Measurements from ENCODE around the gene ZMYND8.
"Not testable (repeated sequence)": the region's sequence is repeated elsewhere in the genome, so short reads cannot be mapped to it uniquely, and the experiment has no call there.

The ZMYND8 gene

DNA sequence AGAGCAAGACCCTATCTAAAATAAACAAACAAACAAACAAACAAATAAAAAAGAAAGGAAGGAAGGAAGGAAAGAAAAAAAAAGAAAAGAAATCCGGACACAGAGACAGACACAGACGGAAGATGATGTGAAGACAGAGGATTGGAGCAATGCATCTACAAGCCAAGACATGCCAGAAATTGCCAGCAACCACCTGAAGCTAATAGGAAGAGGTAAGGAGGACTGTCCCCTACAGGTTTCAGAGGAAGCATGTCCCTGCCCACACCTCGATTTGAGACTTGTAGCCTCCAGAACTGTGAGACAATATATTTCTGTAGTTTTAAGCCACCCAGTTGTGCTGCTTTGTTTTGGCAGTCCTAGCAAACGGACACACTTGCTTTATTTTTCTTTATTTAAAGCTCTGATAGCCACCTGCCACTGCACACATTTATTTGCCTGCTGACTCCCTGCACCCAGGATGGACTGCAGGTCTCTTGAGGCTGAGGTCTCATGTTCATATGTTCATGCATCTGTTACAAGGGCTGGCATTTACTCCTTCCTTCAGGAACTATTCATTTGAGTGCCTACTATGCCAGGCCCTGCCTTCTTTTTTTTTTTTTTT is 20.7 kb upstream of the ZMYND8 start:
- H3K4me3 ChIP-seq (ENCODE audit: severe bottlenecking) = no peak overlapping the region
- DNase-seq (ENCODE audit: low spot score) (no peak), ATAC-seq (ENCODE audit: low read depth) (peak; percentile 82)
- TF ChIP-seq, protein P1, sequence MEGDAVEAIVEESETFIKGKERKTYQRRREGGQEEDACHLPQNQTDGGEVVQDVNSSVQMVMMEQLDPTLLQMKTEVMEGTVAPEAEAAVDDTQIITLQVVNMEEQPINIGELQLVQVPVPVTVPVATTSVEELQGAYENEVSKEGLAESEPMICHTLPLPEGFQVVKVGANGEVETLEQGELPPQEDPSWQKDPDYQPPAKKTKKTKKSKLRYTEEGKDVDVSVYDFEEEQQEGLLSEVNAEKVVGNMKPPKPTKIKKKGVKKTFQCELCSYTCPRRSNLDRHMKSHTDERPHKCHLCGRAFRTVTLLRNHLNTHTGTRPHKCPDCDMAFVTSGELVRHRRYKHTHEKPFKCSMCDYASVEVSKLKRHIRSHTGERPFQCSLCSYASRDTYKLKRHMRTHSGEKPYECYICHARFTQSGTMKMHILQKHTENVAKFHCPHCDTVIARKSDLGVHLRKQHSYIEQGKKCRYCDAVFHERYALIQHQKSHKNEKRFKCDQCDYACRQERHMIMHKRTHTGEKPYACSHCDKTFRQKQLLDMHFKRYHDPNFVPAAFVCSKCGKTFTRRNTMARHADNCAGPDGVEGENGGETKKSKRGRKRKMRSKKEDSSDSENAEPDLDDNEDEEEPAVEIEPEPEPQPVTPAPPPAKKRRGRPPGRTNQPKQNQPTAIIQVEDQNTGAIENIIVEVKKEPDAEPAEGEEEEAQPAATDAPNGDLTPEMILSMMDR (IDR thresholded peaks at IDR 0.05; ENCODE audit: poor library complexity, severe bottlenecking) = peak; percentile 91
- H3K27ac ChIP-seq (ENCODE audit: poor library complexity, severe bottlenecking) = peak overlapping the region; percentile 56
- no peaks in the 10 kb centered on the region for H3K27me3 ChIP-seq (ENCODE audit: insufficient read depth, poor library complexity, severe bottlenecking)
- no peaks in the 10 kb centered on the region for H3K9me3 ChIP-seq (ENCODE audit: severe bottlenecking)
- no peaks in the 10 kb centered on the region for H3K36me3 ChIP-seq (ENCODE audit: low read depth)
- H3K4me1 ChIP-seq (ENCODE audit: insufficient read depth, poor library complexity, severe bottlenecking) = peaks cover 23% of the 10 kb centered on the region

DNA sequence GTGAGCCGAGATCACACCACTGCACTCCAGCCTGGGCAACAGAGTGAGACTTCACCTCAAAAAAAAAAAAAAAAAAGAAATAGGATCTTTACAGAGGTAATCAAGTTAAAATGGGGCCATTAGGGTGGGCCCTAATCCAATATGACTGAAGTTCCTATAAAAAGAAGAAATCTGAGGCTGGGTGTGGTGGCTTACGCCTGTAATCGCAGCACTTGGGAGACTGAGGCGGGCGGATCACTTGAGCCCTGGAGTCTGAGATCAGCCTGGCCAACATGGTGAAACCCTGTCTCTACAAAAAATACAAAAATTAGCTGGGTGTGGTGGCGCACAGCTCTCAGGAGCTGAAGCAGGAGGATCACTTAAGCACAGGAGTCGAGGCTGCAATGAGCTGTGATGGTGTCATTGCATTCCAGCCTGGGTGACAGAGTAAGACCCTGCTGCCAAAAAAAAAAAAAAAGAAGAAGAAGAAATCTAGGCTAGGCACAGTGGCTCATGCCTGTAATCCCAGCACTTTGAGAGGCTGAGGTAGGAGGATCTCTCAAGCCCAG is 19.7 kb upstream of the ZMYND8 start:
- H3K36me3 ChIP-seq (ENCODE audit: low read depth); DNase-seq (ENCODE audit: low spot score); ATAC-seq (ENCODE audit: low read depth); H3K27me3 ChIP-seq (ENCODE audit: insufficient read depth, poor library complexity, severe bottlenecking); H3K4me3 ChIP-seq (ENCODE audit: severe bottlenecking); H3K9me3 ChIP-seq (ENCODE audit: severe bottlenecking): not testable (repeated sequence)
- peaks cover 23% of the 10 kb centered on the region for H3K4me1 ChIP-seq (ENCODE audit: insufficient read depth, poor library complexity, severe bottlenecking)
- peak overlapping the region; percentile 56 for H3K27ac ChIP-seq (ENCODE audit: poor library complexity, severe bottlenecking)

DNA sequence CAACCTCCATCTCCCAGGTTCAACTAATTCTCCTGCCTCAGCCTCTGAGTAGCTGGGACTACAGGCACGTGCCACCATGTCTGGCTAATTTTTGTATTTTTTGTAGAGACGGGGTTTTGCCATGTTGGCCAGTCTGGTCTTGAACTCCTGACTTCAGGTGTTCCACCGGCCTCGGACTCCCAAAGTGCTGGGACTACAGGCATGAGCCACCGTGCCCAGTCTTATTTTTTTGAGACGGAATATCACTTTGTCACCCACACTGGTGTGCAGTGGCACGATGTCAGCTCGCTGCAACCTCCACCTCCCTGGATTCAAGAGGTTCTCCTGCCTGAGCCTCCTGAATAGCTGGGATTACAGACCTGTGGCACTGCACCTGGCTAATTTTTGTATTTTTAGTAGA is 17.6 kb upstream of the ZMYND8 start:
- not testable (repeated sequence) for H3K4me3 ChIP-seq (ENCODE audit: severe bottlenecking); H3K27ac ChIP-seq (ENCODE audit: poor library complexity, severe bottlenecking); H3K9me3 ChIP-seq (ENCODE audit: severe bottlenecking)

DNA sequence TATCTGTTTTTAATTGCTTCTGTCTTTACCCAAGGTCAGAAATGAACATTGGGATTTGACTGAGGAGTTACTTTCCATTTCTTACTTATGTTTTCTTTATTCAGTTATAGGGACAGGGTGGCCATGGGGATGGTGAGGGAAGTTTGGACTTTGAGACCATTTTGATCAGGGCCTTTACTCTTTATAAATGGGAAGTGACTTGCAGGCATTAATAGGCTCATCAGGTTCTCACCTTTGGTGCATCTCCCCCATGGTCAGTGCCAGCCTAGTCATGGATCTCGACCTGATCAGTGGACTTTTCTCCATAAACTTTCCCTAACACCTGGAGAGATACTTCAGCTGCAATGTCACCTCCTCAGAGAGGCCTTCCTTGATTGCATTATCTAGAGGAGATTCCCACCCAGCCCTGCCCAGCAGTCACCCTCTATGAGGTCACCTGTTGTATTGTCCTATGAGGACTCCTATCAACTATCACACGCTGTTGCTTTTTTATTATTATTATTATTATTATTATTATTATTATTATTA is 16.8 kb upstream of the ZMYND8 start:
- Histone ChIP-seq H3K27ac (ENCODE audit: poor library complexity, severe bottlenecking) (peak overlapping the region; percentile 55), H3K36me3 (ENCODE audit: low read depth) (no peaks in the 10 kb centered on the region)
- TF ChIP-seq, protein P1 (IDR thresholded peaks at IDR 0.05; ENCODE audit: poor library complexity, severe bottlenecking) = no peak

More for the DNA sequence above, 17.6 kb upstream of the ZMYND8 start:
- H3K4me1 ChIP-seq (ENCODE audit: insufficient read depth, poor library complexity, severe bottlenecking) = peaks cover 27% of the 10 kb centered on the region
- DNase-seq (ENCODE audit: low spot score); H3K27me3 ChIP-seq (ENCODE audit: insufficient read depth, poor library complexity, severe bottlenecking); H3K36me3 ChIP-seq (ENCODE audit: low read depth); ATAC-seq (ENCODE audit: low read depth): not testable (repeated sequence)

DNA sequence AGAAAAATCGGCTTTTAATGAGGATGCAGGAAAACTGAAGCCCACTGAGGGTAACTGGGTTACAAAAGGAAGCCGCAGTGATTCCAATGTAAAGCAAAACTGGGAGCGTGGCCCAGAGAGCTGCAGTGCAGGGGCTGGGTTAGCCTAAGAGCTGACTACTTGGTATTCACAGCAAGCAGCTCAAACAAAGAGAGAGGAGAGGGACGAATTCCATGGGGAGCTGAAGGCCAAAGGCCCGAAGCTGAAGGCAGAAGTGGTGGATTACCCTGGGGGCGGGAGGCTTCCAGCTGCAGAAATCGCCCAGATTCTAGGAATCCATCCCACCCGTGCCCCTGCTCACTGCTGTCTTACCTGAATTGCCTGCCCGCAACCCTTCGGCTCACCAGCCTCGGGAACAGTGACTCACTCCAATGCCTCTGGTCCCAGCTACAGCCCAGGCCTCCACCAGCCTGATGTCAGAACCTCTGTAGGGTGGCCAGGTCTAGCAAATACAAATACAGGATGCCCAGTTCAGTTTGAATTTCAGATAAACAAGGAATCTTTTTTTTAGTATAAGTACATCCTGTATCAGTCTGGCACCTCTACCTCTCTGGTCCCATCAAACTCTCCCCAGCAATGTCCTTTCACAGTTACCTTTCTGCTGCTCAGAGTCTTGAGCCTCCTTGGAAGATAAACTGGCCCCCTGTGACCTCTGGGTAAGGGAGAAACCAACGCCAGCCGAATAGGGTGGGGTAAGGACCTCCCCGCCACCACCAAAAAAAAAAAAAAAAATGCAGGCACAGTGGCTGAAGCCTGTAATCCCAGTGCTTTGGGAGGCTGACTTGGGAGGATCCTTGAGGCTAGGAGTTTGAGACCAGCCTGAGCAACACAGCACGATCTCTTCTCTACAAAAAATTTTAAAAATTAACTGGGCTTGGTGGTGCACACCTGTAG is 14.6 kb upstream of the ZMYND8 start:
- Histone ChIP-seq H3K27me3 (ENCODE audit: insufficient read depth, poor library complexity, severe bottlenecking) (no peaks in the 10 kb centered on the region), H3K27ac (ENCODE audit: poor library complexity, severe bottlenecking) (peak overlapping the region; percentile 55), H3K4me1 (ENCODE audit: insufficient read depth, poor library complexity, severe bottlenecking) (peaks cover 13% of the 10 kb centered on the region), H3K4me3 (ENCODE audit: severe bottlenecking) (no peak overlapping the region), H3K36me3 (ENCODE audit: low read depth) (no peaks in the 10 kb centered on the region), H3K9me3 (ENCODE audit: severe bottlenecking) (no peaks in the 10 kb centered on the region)
- ATAC-seq (ENCODE audit: low read depth) (peak; percentile 66), DNase-seq (ENCODE audit: low spot score) (no peak)
- TF ChIP-seq, protein P1 (IDR thresholded peaks at IDR 0.05; ENCODE audit: poor library complexity, severe bottlenecking) = no peak

More for the DNA sequence above, 16.8 kb upstream of the ZMYND8 start:
- Histone ChIP-seq H3K4me3 (ENCODE audit: severe bottlenecking) (no peak overlapping the region), H3K4me1 (ENCODE audit: insufficient read depth, poor library complexity, severe bottlenecking) (peaks cover 27% of the 10 kb centered on the region), H3K9me3 (ENCODE audit: severe bottlenecking) (no peaks in the 10 kb centered on the region), H3K27me3 (ENCODE audit: insufficient read depth, poor library complexity, severe bottlenecking) (no peaks in the 10 kb centered on the region)
- ATAC-seq (ENCODE audit: low read depth) (no peak), DNase-seq (ENCODE audit: low spot score) (no peak)

Measured in RWPE2 (cell line).